ENCODE data around the gene C7orf57.
A peak's percentile ranks its signal among the peaks of the same experiment; 100 is the strongest.

The C7orf57 gene

GRCh38 chr7:48085433-48085791 is 50.1 kb downstream of the C7orf57 start:
- no peak for DNase-seq (ENCODE audit: low read depth in 2 of 2)

GRCh38 chr7:48085942-48086341 is 50.6 kb downstream of the C7orf57 start:
- no peak for DNase-seq (ENCODE audit: low read depth in 2 of 2)

- peak in 1 of 2 experiments; percentile 44 for DNase-seq (ENCODE audit: low read depth in 2 of 2)
These were observed 52.0 kb downstream of the C7orf57 start for GRCh38 chr7:48087349-48087748.

- DNase-seq (ENCODE audit: low read depth in 2 of 2): peak; percentile 91
These were observed 53.3 kb downstream of the C7orf57 start for GRCh38 chr7:48088559-48089045.

GRCh38 chr7:48089046-48090003 is 54.0 kb downstream of the C7orf57 start, which contains the start of gene UPP1:
Gene UPP1 (plus strand): TSS chr7:48089265. CDS start chr7:48094784, 5,519 bp downstream.
- DNase-seq (ENCODE audit: low read depth in 2 of 2): no peak

- no peak for DNase-seq (ENCODE audit: low read depth in 2 of 2)
These were observed 54.9 kb downstream of the C7orf57 start for GRCh38 chr7:48090095-48090805.

- no peak for DNase-seq (ENCODE audit: low read depth in 2 of 2)
These were observed 56.4 kb downstream of the C7orf57 start for GRCh38 chr7:48091506-48092433.

GRCh38 chr7:48094861-48095293 is 59.5 kb downstream of the C7orf57 start:
- DNase-seq (ENCODE audit: low read depth in 2 of 2): no peak

GRCh38 chr7:48096273-48096672 is 60.9 kb downstream of the C7orf57 start:
- DNase-seq (ENCODE audit: low read depth in 2 of 2): no peak

- no peak for DNase-seq (ENCODE audit: low read depth in 2 of 2)
These were observed 62.3 kb downstream of the C7orf57 start for GRCh38 chr7:48097521-48098231.

- DNase-seq (ENCODE audit: low read depth in 2 of 2): no peak
These were observed 63.5 kb downstream of the C7orf57 start for GRCh38 chr7:48098846-48099245.

- DNase-seq (ENCODE audit: low read depth in 2 of 2): no peak
These were observed 64.4 kb downstream of the C7orf57 start for GRCh38 chr7:48099781-48100180.

GRCh38 chr7:48101352-48101751 is 66.0 kb downstream of the C7orf57 start:
- no peak for DNase-seq (ENCODE audit: low read depth in 2 of 2)

- no peak for DNase-seq (ENCODE audit: low read depth in 2 of 2)
These were observed 66.6 kb downstream of the C7orf57 start for GRCh38 chr7:48101968-48102367.

- no peak for DNase-seq (ENCODE audit: low read depth in 2 of 2)
These were observed 67.2 kb downstream of the C7orf57 start for GRCh38 chr7:48102530-48102929.

- DNase-seq (ENCODE audit: low read depth in 2 of 2): no peak
These were observed 69.7 kb downstream of the C7orf57 start for GRCh38 chr7:48105045-48105444.

- DNase-seq (ENCODE audit: low read depth in 2 of 2): no peak
These were observed 71.7 kb downstream of the C7orf57 start for GRCh38 chr7:48106906-48107659.

- DNase-seq (ENCODE audit: low read depth in 2 of 2): no peak
These were observed 72.7 kb downstream of the C7orf57 start for GRCh38 chr7:48107926-48108472.

- no peak for DNase-seq (ENCODE audit: low read depth in 2 of 2)
These were observed 73.9 kb downstream of the C7orf57 start for GRCh38 chr7:48108959-48109847.

Measured in fibroblast of skin of left quadriceps (primary cell).